ENCODE results near the gene ATP8A2. TPM values are rescaled to one million over a fixed set of nuclear protein-coding genes. Genes with fewer than 3 reads are reported as not detected.

Gene ATP8A2
- total RNA-seq, 2 experiments from 2014 or later = 0.10 to 0.15 TPM

- no peaks in the 10 kb centered on the region for H3K9me3 Mint-ChIP-seq
Observed at GRCh38 chr13:25683056-25683455, 311.3 kb downstream of the ATP8A2 start.

GRCh38 chr13:25683662-25684370 lies 312.0 kb downstream of the ATP8A2 start:
- no peaks in the 10 kb centered on the region for H3K27me3 Mint-ChIP-seq
- H3K9me3 Mint-ChIP-seq = no peaks in the 10 kb centered on the region
- ChIA-PET POLR2A (no interaction called here), CTCF (no interaction called here)
- no peak overlapping the region for H3K4me3 Mint-ChIP-seq
- DNase-seq = no peak
- no peaks in the 10 kb centered on the region for H3K36me3 Mint-ChIP-seq (ENCODE audit: low read depth)
- no peak overlapping the region for H3K27ac Mint-ChIP-seq
- H3K4me1 Mint-ChIP-seq = no peaks in the 10 kb centered on the region

More at GRCh38 chr13:25683056-25683455, 311.3 kb downstream of the ATP8A2 start:
- Mint-ChIP-seq H3K27me3 (no peaks in the 10 kb centered on the region), H3K4me1 (no peaks in the 10 kb centered on the region), H3K27ac (no peak overlapping the region), H3K36me3 (ENCODE audit: low read depth) (no peaks in the 10 kb centered on the region), H3K4me3 (no peak overlapping the region)
- DNase-seq = no peak
- POLR2A ChIA-PET = no interaction called here
- CTCF ChIA-PET = no interaction called here

- Mint-ChIP-seq H3K27me3 (no peaks in the 10 kb centered on the region), H3K9me3 (no peaks in the 10 kb centered on the region), H3K36me3 (ENCODE audit: low read depth) (no peaks in the 10 kb centered on the region), H3K27ac (no peak overlapping the region), H3K4me3 (no peak overlapping the region), H3K4me1 (no peaks in the 10 kb centered on the region)
- POLR2A ChIA-PET = no interaction called here
- CTCF ChIA-PET = no interaction called here
- DNase-seq = no peak
Observed at GRCh38 chr13:25684491-25684890, 312.7 kb downstream of the ATP8A2 start.

- H3K9me3 Mint-ChIP-seq = no peaks in the 10 kb centered on the region
- H3K27ac Mint-ChIP-seq = no peak overlapping the region
- ChIA-PET POLR2A (no interaction called here), CTCF (no interaction called here)
- no peaks in the 10 kb centered on the region for H3K36me3 Mint-ChIP-seq (ENCODE audit: low read depth)
- H3K4me3 Mint-ChIP-seq = no peak overlapping the region
- H3K4me1 Mint-ChIP-seq = no peaks in the 10 kb centered on the region
- DNase-seq = no peak
- peaks cover 3% of the 10 kb centered on the region for H3K27me3 Mint-ChIP-seq
Observed at GRCh38 chr13:25686831-25687470, 315.2 kb downstream of the ATP8A2 start.

- CTCF ChIA-PET = no interaction called here
- no peaks in the 10 kb centered on the region for H3K36me3 Mint-ChIP-seq (ENCODE audit: low read depth)
- no peak for DNase-seq
- no peak overlapping the region for H3K27ac Mint-ChIP-seq
- no peaks in the 10 kb centered on the region for H3K4me1 Mint-ChIP-seq
- H3K4me3 Mint-ChIP-seq = no peak overlapping the region
- no peaks in the 10 kb centered on the region for H3K9me3 Mint-ChIP-seq
- POLR2A ChIA-PET = no interaction called here
- peaks cover 4% of the 10 kb centered on the region for H3K27me3 Mint-ChIP-seq
Observed at GRCh38 chr13:25687471-25688225, 315.9 kb downstream of the ATP8A2 start.

GRCh38 chr13:25688536-25688935 lies 316.8 kb downstream of the ATP8A2 start:
- no peak for DNase-seq
- Mint-ChIP-seq H3K4me1 (no peaks in the 10 kb centered on the region), H3K27ac (no peak overlapping the region), H3K27me3 (peaks cover 6% of the 10 kb centered on the region), H3K4me3 (no peak overlapping the region), H3K9me3 (no peaks in the 10 kb centered on the region), H3K36me3 (ENCODE audit: low read depth) (no peaks in the 10 kb centered on the region)
- POLR2A ChIA-PET = no interaction called here
- CTCF ChIA-PET = no interaction called here

GRCh38 chr13:25689539-25689938 lies 317.8 kb downstream of the ATP8A2 start:
- no peaks in the 10 kb centered on the region for H3K9me3 Mint-ChIP-seq
- peaks cover 6% of the 10 kb centered on the region for H3K27me3 Mint-ChIP-seq
- ChIA-PET POLR2A (no interaction called here), CTCF (no interaction called here)
- DNase-seq = no peak
- no peaks in the 10 kb centered on the region for H3K36me3 Mint-ChIP-seq (ENCODE audit: low read depth)
- no peak overlapping the region for H3K27ac Mint-ChIP-seq
- H3K4me3 Mint-ChIP-seq = no peak overlapping the region
- no peaks in the 10 kb centered on the region for H3K4me1 Mint-ChIP-seq

- Mint-ChIP-seq H3K27ac (no peak overlapping the region), H3K4me3 (no peak overlapping the region), H3K27me3 (peaks cover 6% of the 10 kb centered on the region), H3K9me3 (no peaks in the 10 kb centered on the region), H3K4me1 (no peaks in the 10 kb centered on the region), H3K36me3 (ENCODE audit: low read depth) (no peaks in the 10 kb centered on the region)
- ChIA-PET POLR2A (no interaction called here), CTCF (no interaction called here)
- DNase-seq = no peak
Observed at GRCh38 chr13:25690582-25690981, 318.8 kb downstream of the ATP8A2 start.

- Mint-ChIP-seq H3K4me3 (no peak overlapping the region), H3K9me3 (no peaks in the 10 kb centered on the region), H3K27ac (no peak overlapping the region), H3K4me1 (no peaks in the 10 kb centered on the region), H3K27me3 (peaks cover 6% of the 10 kb centered on the region), H3K36me3 (ENCODE audit: low read depth) (no peaks in the 10 kb centered on the region)
- ChIA-PET POLR2A (no interaction called here), CTCF (no interaction called here)
- DNase-seq = no peak
Observed at GRCh38 chr13:25691654-25692053, 319.9 kb downstream of the ATP8A2 start.

- no peaks in the 10 kb centered on the region for H3K36me3 Mint-ChIP-seq (ENCODE audit: low read depth)
- CTCF ChIA-PET = no interaction called here
- no peak overlapping the region for H3K4me3 Mint-ChIP-seq
- H3K27me3 Mint-ChIP-seq = peaks cover 6% of the 10 kb centered on the region
- no peaks in the 10 kb centered on the region for H3K4me1 Mint-ChIP-seq
- H3K27ac Mint-ChIP-seq = no peak overlapping the region
- no peaks in the 10 kb centered on the region for H3K9me3 Mint-ChIP-seq
- POLR2A ChIA-PET = no interaction called here
- DNase-seq = no peak
Observed at GRCh38 chr13:25692099-25692498, 320.3 kb downstream of the ATP8A2 start.

- H3K36me3 Mint-ChIP-seq (ENCODE audit: low read depth) = no peaks in the 10 kb centered on the region
- peaks cover 7% of the 10 kb centered on the region for H3K27me3 Mint-ChIP-seq
- H3K9me3 Mint-ChIP-seq = no peaks in the 10 kb centered on the region
- POLR2A ChIA-PET = no interaction called here
- no peak overlapping the region for H3K4me3 Mint-ChIP-seq
- no peak overlapping the region for H3K27ac Mint-ChIP-seq
- CTCF ChIA-PET = no interaction called here
- no peak for DNase-seq
- H3K4me1 Mint-ChIP-seq = no peaks in the 10 kb centered on the region
Observed at GRCh38 chr13:25699056-25699455, 327.3 kb downstream of the ATP8A2 start.

- CTCF ChIA-PET = no interaction called here
- Mint-ChIP-seq H3K27ac (no peak overlapping the region), H3K9me3 (no peaks in the 10 kb centered on the region), H3K36me3 (ENCODE audit: low read depth) (no peaks in the 10 kb centered on the region), H3K27me3 (peaks cover 7% of the 10 kb centered on the region), H3K4me1 (no peaks in the 10 kb centered on the region), H3K4me3 (no peak overlapping the region)
- DNase-seq = no peak
- POLR2A ChIA-PET = no interaction called here
Observed at GRCh38 chr13:25699600-25699999, 327.8 kb downstream of the ATP8A2 start.

- Mint-ChIP-seq H3K27ac (no peak overlapping the region), H3K4me1 (no peaks in the 10 kb centered on the region), H3K36me3 (ENCODE audit: low read depth) (no peaks in the 10 kb centered on the region), H3K9me3 (no peaks in the 10 kb centered on the region), H3K27me3 (peaks cover 7% of the 10 kb centered on the region), H3K4me3 (no peak overlapping the region)
- DNase-seq = no peak
- ChIA-PET POLR2A (interaction anchor here (0.6 kb wide), 1 partner anchor 444 kb away, joined by 6 read pairs; no protein-coding TSS in a partner anchor), CTCF (no interaction called here)
Observed at GRCh38 chr13:25701304-25701703, 329.5 kb downstream of the ATP8A2 start.

GRCh38 chr13:25702386-25702785 lies 330.6 kb downstream of the ATP8A2 start:
- ChIA-PET CTCF (no interaction called here), POLR2A (no interaction called here)
- Mint-ChIP-seq H3K9me3 (no peaks in the 10 kb centered on the region), H3K27ac (no peak overlapping the region), H3K36me3 (ENCODE audit: low read depth) (no peaks in the 10 kb centered on the region), H3K4me1 (no peaks in the 10 kb centered on the region), H3K27me3 (peaks cover 7% of the 10 kb centered on the region), H3K4me3 (no peak overlapping the region)
- no peak for DNase-seq
